Esophagus (tissue), 2 donors: ENCODE results near the gene SHISA7. TPM values are rescaled to one million over a fixed set of nuclear protein-coding genes. Genes with fewer than 3 reads are reported as not detected.
"Not testable (repeated sequence)": the region's sequence is repeated elsewhere in the genome, so short reads cannot be mapped to it uniquely, and the experiment has no call there.

Source experiments
- H3K27ac ChIP-seq, 2 donors: one replicate each; pipeline ENCODE4 v1.5.1; 2013; ENCODE audit warnings: low read depth in 2 of 2, mild to moderate bottlenecking in 2 of 2, inconsistent platforms in 1 of 2, low read length in 1 of 2, moderate library complexity in 1 of 2
- H3K27me3 ChIP-seq, 2 donors: one replicate each; pipeline ENCODE4 v1.6.1; 2013; ENCODE audit warnings: low read length in 2 of 2, control low read depth in 1 of 2, mild to moderate bottlenecking in 1 of 2; ENCODE audit not compliant: insufficient read depth in 2 of 2, control insufficient read depth in 1 of 2
- H3K36me3 ChIP-seq, 2 donors: one replicate each; pipeline ENCODE4 v1.6.1; 2013; ENCODE audit warnings: low read length in 1 of 2; ENCODE audit not compliant: control insufficient read depth in 2 of 2, insufficient read depth in 2 of 2
- H3K4me1 ChIP-seq, 2 donors: one replicate each; pipeline ENCODE4 v1.6.1; 2013; ENCODE audit warnings: low read length in 1 of 2; ENCODE audit not compliant: control insufficient read depth in 2 of 2, insufficient read depth in 2 of 2
- H3K4me3 ChIP-seq, 2 donors: one replicate each; pipeline ENCODE4 v1.5.1; 2013; ENCODE audit warnings: low read length in 2 of 2, mild to moderate bottlenecking in 2 of 2, low read depth in 1 of 2, moderate library complexity in 1 of 2
- H3K9me3 ChIP-seq, 2 donors: one replicate each; pipeline ENCODE4 v1.6.1; 2013; ENCODE audit warnings: mild to moderate bottlenecking in 2 of 2, low read depth in 1 of 2, low read length in 1 of 2, moderate library complexity in 1 of 2; ENCODE audit not compliant: control insufficient read depth in 2 of 2, insufficient read depth in 1 of 2
- WGBS, 2 donors: extraction: QIAGEN DNeasy Blood & Tissue Kit; methylation state at CpG; one replicate each; pipeline ENCODE4 v1.1.7; 2013; 5-methylcytosine and 5-hydroxymethylcytosine counted together
- polyA plus RNA-seq, 2 donors: library from polyadenylated mRNA; stranded (reverse); fragments of 200-250 nt; gene quantifications; one replicate each; pipeline ENCODE4 v1.2.3, GENCODE V29; 2013
- donor health status: healthy with polysubstance abuse.
- donor health status: Bipolar disorder and iron deficiency.

The SHISA7 gene
- polyA plus RNA-seq, 2 donors: 0.01 TPM; not detected in 1

GRCh38 chr19:55424518-55424917, 18.6 kb downstream of the SHISA7 start:
- Histone ChIP-seq H3K36me3 (no peaks in the 10 kb centered on the region), H3K27me3 (peaks cover 0 to 3% of the 10 kb centered on the region in 2 donors), H3K9me3 (no peaks in the 10 kb centered on the region), H3K4me1 (no peaks in the 10 kb centered on the region), H3K4me3 (no peak overlapping the region), H3K27ac (no peak overlapping the region)
- WGBS, 2 donors: 82 to 84% methylated on average over 3 of the region's 3 CpGs

- no peak overlapping the region for H3K4me3 ChIP-seq
- H3K27me3 ChIP-seq: peaks cover 0 to 1% of the 10 kb centered on the region in 2 donors
- H3K27ac ChIP-seq: no peak overlapping the region
- H3K4me1 ChIP-seq: no peaks in the 10 kb centered on the region
- no peaks in the 10 kb centered on the region for H3K9me3 ChIP-seq
- no peaks in the 10 kb centered on the region for H3K36me3 ChIP-seq
- WGBS, 2 donors: 49 to 55% methylated on average over 13 of the region's 13 CpGs
These were observed 19.7 kb downstream of the SHISA7 start for GRCh38 chr19:55423225-55424005.

- not testable (repeated sequence) for H3K4me1 ChIP-seq, H3K27me3 ChIP-seq, H3K27ac ChIP-seq, H3K36me3 ChIP-seq, H3K4me3 ChIP-seq, H3K9me3 ChIP-seq
- WGBS, 2 donors: 63 to 66% methylated on average over 4 of the region's 4 CpGs
These were observed 21.8 kb downstream of the SHISA7 start for GRCh38 chr19:55421281-55421680.

GRCh38 chr19:55419624-55420236, 23.4 kb downstream of the SHISA7 start:
- Histone ChIP-seq H3K36me3 (no peaks in the 10 kb centered on the region), H3K4me3 (no peak overlapping the region), H3K27me3 (no peaks in the 10 kb centered on the region), H3K4me1 (no peaks in the 10 kb centered on the region), H3K27ac (no peak overlapping the region), H3K9me3 (no peaks in the 10 kb centered on the region)
- WGBS, 2 donors: 79 to 83% methylated on average over 5 of the region's 5 CpGs

- H3K27me3 ChIP-seq: no peaks in the 10 kb centered on the region
- no peak overlapping the region for H3K4me3 ChIP-seq
- H3K9me3 ChIP-seq: no peaks in the 10 kb centered on the region
- WGBS, 2 donors: 60 to 61% methylated on average over 5 of the region's 5 CpGs
- no peaks in the 10 kb centered on the region for H3K4me1 ChIP-seq
- H3K36me3 ChIP-seq: no peaks in the 10 kb centered on the region
- no peak overlapping the region for H3K27ac ChIP-seq
These were observed 24.0 kb downstream of the SHISA7 start for GRCh38 chr19:55419103-55419502.

- H3K4me1 ChIP-seq: no peaks in the 10 kb centered on the region
- H3K27me3 ChIP-seq: no peaks in the 10 kb centered on the region
- H3K4me3 ChIP-seq: no peak overlapping the region
- 15% methylated on average over 7 of the region's 7 CpGs for WGBS, 2 donors
- no peaks in the 10 kb centered on the region for H3K36me3 ChIP-seq
- H3K9me3 ChIP-seq: no peaks in the 10 kb centered on the region
- no peak overlapping the region for H3K27ac ChIP-seq
These were observed 24.9 kb downstream of the SHISA7 start for GRCh38 chr19:55418185-55418584.

GRCh38 chr19:55410168-55410567, 32.9 kb downstream of the SHISA7 start:
- no peaks in the 10 kb centered on the region for H3K9me3 ChIP-seq
- H3K36me3 ChIP-seq: peaks cover 0 to 3% of the 10 kb centered on the region in 2 donors
- 94 to 95% methylated on average over 2 of the region's 2 CpGs for whole genome bisulfite sequencing, 2 donors
- no peaks in the 10 kb centered on the region for H3K27me3 ChIP-seq
- no peak overlapping the region for H3K27ac ChIP-seq
- H3K4me3 ChIP-seq: no peak overlapping the region
- peaks cover 3 to 19% of the 10 kb centered on the region in 2 donors for H3K4me1 ChIP-seq

- not testable (repeated sequence) for H3K36me3 ChIP-seq, H3K9me3 ChIP-seq, H3K27me3 ChIP-seq, H3K27ac ChIP-seq, H3K4me3 ChIP-seq
- H3K4me1 ChIP-seq: peaks cover 3 to 19% of the 10 kb centered on the region in 2 donors
- WGBS, 2 donors: 95 to 97% methylated on average over 8 of the region's 8 CpGs
These were observed 33.9 kb downstream of the SHISA7 start for GRCh38 chr19:55409179-55409578.

GRCh38 chr19:55408533-55408872, 34.6 kb downstream of the SHISA7 start:
- Histone ChIP-seq H3K4me1 (peaks cover 3 to 19% of the 10 kb centered on the region in 2 donors), H3K9me3 (no peaks in the 10 kb centered on the region), H3K36me3 (peaks cover 0 to 11% of the 10 kb centered on the region in 2 donors), H3K27ac (peak overlapping the region; percentile 93 to 99), H3K4me3 (peak overlapping the region; percentile 76 to 88), H3K27me3 (no peaks in the 10 kb centered on the region)
- 67 to 69% methylated on average over 9 of the region's 9 CpGs for WGBS, 2 donors
